ENCODE results near the gene DMBT1.

DMBT1 gene

DNA sequence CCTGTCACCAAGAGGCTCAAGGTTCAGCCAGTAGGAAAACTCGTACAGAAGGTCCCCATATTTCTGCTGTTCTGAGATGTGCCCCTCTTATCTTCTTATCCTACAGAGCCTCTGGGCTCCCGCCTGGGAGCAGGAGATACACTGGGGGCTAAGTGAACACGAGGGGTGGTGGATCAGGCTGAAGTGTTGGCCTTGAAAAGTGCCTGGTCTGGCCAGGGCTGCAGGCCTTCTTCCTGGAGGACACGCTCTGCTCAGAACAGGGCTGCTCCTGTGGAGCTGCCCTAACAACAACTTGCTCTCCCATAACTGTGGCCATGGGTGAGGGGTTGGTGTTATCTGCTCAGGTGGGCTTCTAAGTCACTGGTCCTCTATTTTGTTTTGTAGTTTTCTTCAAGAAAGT is 105.4 kb downstream of the DMBT1 start:
- no peaks in the 10 kb centered on the region for H3K36me3 ChIP-seq (ENCODE audit: control insufficient read depth in 4 of 4, insufficient read depth in 4 of 4, low read length in 3 of 4)
- peaks cover 0 to 20% (median 8%) of the 10 kb centered on the region in 5 experiments for H3K27me3 ChIP-seq (replicated peaks in 2 of 5; ENCODE audit: control insufficient read depth in 4 of 5, insufficient read depth in 5 of 5, low read length in 4 of 5)
- ChIA-PET POLR2A (no interaction called here), CTCF (no interaction called here)
- no peak overlapping the region for H3K4me3 ChIP-seq (ENCODE audit: control insufficient read depth in 1 of 7, extremely low read depth in 1 of 7, insufficient read depth in 4 of 7, low read depth in 2 of 7, low read length in 6 of 7)
- WGBS (ENCODE audit: insufficient coverage), result 90% methylated on average over 2 of the region's 4 CpGs
- no peaks in the 10 kb centered on the region for H3K9me3 ChIP-seq (ENCODE audit: control extremely low read depth in 1 of 5, control insufficient read depth in 4 of 5, insufficient read depth in 2 of 5, low read depth in 1 of 5, low read length in 4 of 5)
- no peak overlapping the region for H3K27ac ChIP-seq (ENCODE audit: insufficient read depth in 1 of 2, low read depth in 1 of 2, low read length in 2 of 2, poor library complexity in 1 of 2, severe bottlenecking in 2 of 2)
- DNase-seq, result no peak
- no peaks in the 10 kb centered on the region for H3K4me1 ChIP-seq (ENCODE audit: control extremely low read depth in 1 of 4, control insufficient read depth in 4 of 4, insufficient read depth in 4 of 4, low read length in 3 of 4)

DNA sequence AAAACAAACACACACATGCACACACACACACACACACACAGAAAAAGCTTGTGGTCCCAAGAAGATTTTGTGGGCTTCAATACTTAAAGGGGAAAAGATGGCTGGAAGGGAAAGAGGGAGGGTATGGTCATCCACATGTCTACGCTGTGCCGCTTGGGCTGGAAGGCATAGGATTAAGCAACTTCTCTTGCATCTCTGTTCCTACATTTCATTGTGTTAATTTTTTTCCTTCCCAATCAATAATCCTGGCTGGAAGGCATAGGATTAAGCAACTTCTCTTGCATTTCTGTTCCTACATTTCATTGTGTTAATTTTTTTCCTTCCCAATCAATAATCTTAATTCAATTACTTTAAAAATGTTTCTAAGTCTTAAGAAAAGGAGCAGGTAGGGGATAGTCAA is 108.5 kb downstream of the DMBT1 start:
- no peaks in the 10 kb centered on the region for H3K4me1 ChIP-seq (ENCODE audit: control extremely low read depth in 1 of 4, control insufficient read depth in 4 of 4, insufficient read depth in 4 of 4, low read length in 3 of 4)
- DNase-seq, result no peak
- H3K4me3 ChIP-seq (ENCODE audit: control insufficient read depth in 1 of 7, extremely low read depth in 1 of 7, insufficient read depth in 4 of 7, low read depth in 2 of 7, low read length in 6 of 7), result no peak overlapping the region
- peaks cover 0 to 22% (median 7%) of the 10 kb centered on the region in 5 experiments for H3K27me3 ChIP-seq (replicated peaks in 2 of 5; ENCODE audit: control insufficient read depth in 4 of 5, insufficient read depth in 5 of 5, low read length in 4 of 5)
- H3K27ac ChIP-seq (ENCODE audit: insufficient read depth in 1 of 2, low read depth in 1 of 2, low read length in 2 of 2, poor library complexity in 1 of 2, severe bottlenecking in 2 of 2), result no peak overlapping the region
- H3K36me3 ChIP-seq (ENCODE audit: control insufficient read depth in 4 of 4, insufficient read depth in 4 of 4, low read length in 3 of 4), result no peaks in the 10 kb centered on the region
- H3K9me3 ChIP-seq (ENCODE audit: control extremely low read depth in 1 of 5, control insufficient read depth in 4 of 5, insufficient read depth in 2 of 5, low read depth in 1 of 5, low read length in 4 of 5), result no peaks in the 10 kb centered on the region
- 100% methylated on average over 1 of the region's 2 CpGs for WGBS (ENCODE audit: insufficient coverage)
- ChIA-PET CTCF (no interaction called here), POLR2A (no interaction called here)

GRCh38 chr10:122669842-122670241 is 109.3 kb downstream of the DMBT1 start:
- no peaks in the 10 kb centered on the region for H3K36me3 ChIP-seq (ENCODE audit: control insufficient read depth in 4 of 4, insufficient read depth in 4 of 4, low read length in 3 of 4)
- H3K4me1 ChIP-seq (ENCODE audit: control extremely low read depth in 1 of 4, control insufficient read depth in 4 of 4, insufficient read depth in 4 of 4, low read length in 3 of 4), result no peaks in the 10 kb centered on the region
- 83% methylated on average over 2 of the region's 2 CpGs for WGBS (ENCODE audit: insufficient coverage)
- no peak overlapping the region for H3K27ac ChIP-seq (ENCODE audit: insufficient read depth in 1 of 2, low read depth in 1 of 2, low read length in 2 of 2, poor library complexity in 1 of 2, severe bottlenecking in 2 of 2)
- H3K4me3 ChIP-seq (ENCODE audit: control insufficient read depth in 1 of 7, extremely low read depth in 1 of 7, insufficient read depth in 4 of 7, low read depth in 2 of 7, low read length in 6 of 7), result no peak overlapping the region
- H3K9me3 ChIP-seq (ENCODE audit: control extremely low read depth in 1 of 5, control insufficient read depth in 4 of 5, insufficient read depth in 2 of 5, low read depth in 1 of 5, low read length in 4 of 5), result no peaks in the 10 kb centered on the region
- DNase-seq, result no peak
- ChIA-PET CTCF (no interaction called here), POLR2A (no interaction called here)
- H3K27me3 ChIP-seq (replicated peaks in 2 of 5; ENCODE audit: control insufficient read depth in 4 of 5, insufficient read depth in 5 of 5, low read length in 4 of 5), result peaks cover 0 to 19% (median 7%) of the 10 kb centered on the region in 5 experiments

DNA sequence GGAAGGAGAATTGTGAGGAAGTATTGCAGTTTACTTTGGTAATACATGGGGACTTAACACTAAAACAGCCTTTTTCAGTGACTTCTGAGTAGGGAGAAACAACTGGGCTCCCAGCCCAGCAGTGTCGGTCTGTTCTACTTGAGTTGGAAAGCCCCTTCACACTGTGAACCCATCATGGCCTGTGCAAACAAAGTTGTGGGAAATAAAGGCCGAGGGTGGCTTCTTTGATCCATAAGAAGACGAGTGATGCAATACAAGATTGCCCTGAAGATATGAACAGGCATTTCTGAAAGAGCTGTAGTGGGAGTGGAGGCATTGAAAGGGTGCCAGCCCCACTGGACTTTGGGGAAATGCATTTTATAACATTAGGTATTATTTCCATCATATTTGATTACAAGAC is 110.8 kb downstream of the DMBT1 start:
- no peaks in the 10 kb centered on the region for H3K4me1 ChIP-seq (ENCODE audit: control extremely low read depth in 1 of 4, control insufficient read depth in 4 of 4, insufficient read depth in 4 of 4, low read length in 3 of 4)

GRCh38 chr10:122672655-122673054 is 112.1 kb downstream of the DMBT1 start:
- Histone ChIP-seq H3K4me3 (ENCODE audit: control insufficient read depth in 1 of 7, extremely low read depth in 1 of 7, insufficient read depth in 4 of 7, low read depth in 2 of 7, low read length in 6 of 7) (no peak overlapping the region), H3K27me3 (replicated peaks in 2 of 5; ENCODE audit: control insufficient read depth in 4 of 5, insufficient read depth in 5 of 5, low read length in 4 of 5) (peaks cover 0 to 21% (median 5%) of the 10 kb centered on the region in 5 experiments), H3K4me1 (ENCODE audit: control extremely low read depth in 1 of 4, control insufficient read depth in 4 of 4, insufficient read depth in 4 of 4, low read length in 3 of 4) (no peaks in the 10 kb centered on the region), H3K36me3 (ENCODE audit: control insufficient read depth in 4 of 4, insufficient read depth in 4 of 4, low read length in 3 of 4) (no peaks in the 10 kb centered on the region), H3K27ac (ENCODE audit: insufficient read depth in 1 of 2, low read depth in 1 of 2, low read length in 2 of 2, poor library complexity in 1 of 2, severe bottlenecking in 2 of 2) (no peak overlapping the region), H3K9me3 (ENCODE audit: control extremely low read depth in 1 of 5, control insufficient read depth in 4 of 5, insufficient read depth in 2 of 5, low read depth in 1 of 5, low read length in 4 of 5) (no peaks in the 10 kb centered on the region)
- ChIA-PET POLR2A (no interaction called here), CTCF (interaction anchor here (1.5 kb wide), 1 partner anchor 20 kb away, joined by 3 read pairs; no protein-coding TSS in a partner anchor)
- 92% methylated on average over 4 of the region's 4 CpGs for WGBS (ENCODE audit: insufficient coverage)
- no peak for DNase-seq

More for the DNA sequence above, 110.8 kb downstream of the DMBT1 start:
- H3K27ac ChIP-seq (ENCODE audit: insufficient read depth in 1 of 2, low read depth in 1 of 2, low read length in 2 of 2, poor library complexity in 1 of 2, severe bottlenecking in 2 of 2), result no peak overlapping the region
- H3K36me3 ChIP-seq (ENCODE audit: control insufficient read depth in 4 of 4, insufficient read depth in 4 of 4, low read length in 3 of 4), result no peaks in the 10 kb centered on the region
- no peaks in the 10 kb centered on the region for H3K9me3 ChIP-seq (ENCODE audit: control extremely low read depth in 1 of 5, control insufficient read depth in 4 of 5, insufficient read depth in 2 of 5, low read depth in 1 of 5, low read length in 4 of 5)
- no peak overlapping the region for H3K4me3 ChIP-seq (ENCODE audit: control insufficient read depth in 1 of 7, extremely low read depth in 1 of 7, insufficient read depth in 4 of 7, low read depth in 2 of 7, low read length in 6 of 7)
- CTCF ChIA-PET, result no interaction called here
- 86% methylated on average over 1 of the region's 3 CpGs for WGBS (ENCODE audit: insufficient coverage)
- POLR2A ChIA-PET, result no interaction called here
- H3K27me3 ChIP-seq (replicated peaks in 2 of 5; ENCODE audit: control insufficient read depth in 4 of 5, insufficient read depth in 5 of 5, low read length in 4 of 5), result peaks cover 0 to 18% (median 5%) of the 10 kb centered on the region in 5 experiments
- DNase-seq, result no peak

- H3K4me1 ChIP-seq (ENCODE audit: control extremely low read depth in 1 of 4, control insufficient read depth in 4 of 4, insufficient read depth in 4 of 4, low read length in 3 of 4), result no peaks in the 10 kb centered on the region
- peaks cover 0 to 21% (median 5%) of the 10 kb centered on the region in 5 experiments for H3K27me3 ChIP-seq (replicated peaks in 2 of 5; ENCODE audit: control insufficient read depth in 4 of 5, insufficient read depth in 5 of 5, low read length in 4 of 5)
- H3K27ac ChIP-seq (ENCODE audit: insufficient read depth in 1 of 2, low read depth in 1 of 2, low read length in 2 of 2, poor library complexity in 1 of 2, severe bottlenecking in 2 of 2), result no peak overlapping the region
- H3K9me3 ChIP-seq (ENCODE audit: control extremely low read depth in 1 of 5, control insufficient read depth in 4 of 5, insufficient read depth in 2 of 5, low read depth in 1 of 5, low read length in 4 of 5), result no peaks in the 10 kb centered on the region
- H3K4me3 ChIP-seq (ENCODE audit: control insufficient read depth in 1 of 7, extremely low read depth in 1 of 7, insufficient read depth in 4 of 7, low read depth in 2 of 7, low read length in 6 of 7), result no peak overlapping the region
- CTCF ChIA-PET, result interaction anchor here (1.5 kb wide), 1 partner anchor 19 kb away, joined by 3 read pairs; no protein-coding TSS in a partner anchor
- DNase-seq, result no peak
- no peaks in the 10 kb centered on the region for H3K36me3 ChIP-seq (ENCODE audit: control insufficient read depth in 4 of 4, insufficient read depth in 4 of 4, low read length in 3 of 4)
- POLR2A ChIA-PET, result no interaction called here
- 59% methylated on average over 4 of the region's 6 CpGs for WGBS (ENCODE audit: insufficient coverage)
These were observed 112.7 kb downstream of the DMBT1 start for GRCh38 chr10:122673269-122673668.

DNA sequence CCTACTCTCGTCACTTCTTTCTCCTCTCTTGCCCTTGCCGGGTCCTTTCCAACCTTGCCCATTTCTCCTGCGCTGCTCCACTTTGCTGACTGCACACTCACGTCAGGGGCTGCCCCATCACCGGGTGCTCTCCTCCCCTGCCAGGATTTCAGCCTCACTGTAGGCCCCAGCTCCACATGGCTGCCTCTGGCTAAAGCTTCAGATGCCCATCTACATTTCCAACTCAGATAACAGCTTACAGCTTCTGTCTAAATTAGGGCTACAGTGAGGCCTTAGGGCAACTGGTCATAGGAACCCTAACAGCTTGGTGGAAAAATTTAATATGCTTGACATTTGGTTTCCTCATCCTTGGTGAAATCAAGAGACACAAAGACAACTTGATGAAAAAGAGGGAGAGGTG is 113.2 kb downstream of the DMBT1 start:
- H3K27me3 ChIP-seq (replicated peaks in 2 of 5; ENCODE audit: control insufficient read depth in 4 of 5, insufficient read depth in 5 of 5, low read length in 4 of 5), result peaks cover 0 to 20% (median 5%) of the 10 kb centered on the region in 5 experiments
- H3K4me1 ChIP-seq (ENCODE audit: control extremely low read depth in 1 of 4, control insufficient read depth in 4 of 4, insufficient read depth in 4 of 4, low read length in 3 of 4), result no peaks in the 10 kb centered on the region
- DNase-seq, result no peak
- WGBS (ENCODE audit: insufficient coverage), result 93% methylated on average over 5 of the region's 5 CpGs
- ChIA-PET POLR2A (no interaction called here), CTCF (interaction anchor here (1.5 kb wide), 1 partner anchor 19 kb away, joined by 3 read pairs; no protein-coding TSS in a partner anchor)
- no peak overlapping the region for H3K27ac ChIP-seq (ENCODE audit: insufficient read depth in 1 of 2, low read depth in 1 of 2, low read length in 2 of 2, poor library complexity in 1 of 2, severe bottlenecking in 2 of 2)
- H3K36me3 ChIP-seq (ENCODE audit: control insufficient read depth in 4 of 4, insufficient read depth in 4 of 4, low read length in 3 of 4), result no peaks in the 10 kb centered on the region
- no peak overlapping the region for H3K4me3 ChIP-seq (ENCODE audit: control insufficient read depth in 1 of 7, extremely low read depth in 1 of 7, insufficient read depth in 4 of 7, low read depth in 2 of 7, low read length in 6 of 7)
- H3K9me3 ChIP-seq (ENCODE audit: control extremely low read depth in 1 of 5, control insufficient read depth in 4 of 5, insufficient read depth in 2 of 5, low read depth in 1 of 5, low read length in 4 of 5), result no peaks in the 10 kb centered on the region

All from common myeloid progenitor, CD34-positive (primary cell).